IPS DF 4.7 (cell line): ENCODE results near the gene TTYH1.
A peak's percentile ranks its signal among the peaks of the same experiment; 100 is the strongest.
"Not testable (repeated sequence)": the region's sequence is repeated elsewhere in the genome, so short reads cannot be mapped to it uniquely, and the experiment has no call there.

Experiments used
- DNase-seq: peaks from one replicate; pipeline ENCODE4 v3.0.0-alpha.2; 2013; ENCODE audit warnings: low spot score; ENCODE audit errors: extremely low read depth

Gene TTYH1

DNA sequence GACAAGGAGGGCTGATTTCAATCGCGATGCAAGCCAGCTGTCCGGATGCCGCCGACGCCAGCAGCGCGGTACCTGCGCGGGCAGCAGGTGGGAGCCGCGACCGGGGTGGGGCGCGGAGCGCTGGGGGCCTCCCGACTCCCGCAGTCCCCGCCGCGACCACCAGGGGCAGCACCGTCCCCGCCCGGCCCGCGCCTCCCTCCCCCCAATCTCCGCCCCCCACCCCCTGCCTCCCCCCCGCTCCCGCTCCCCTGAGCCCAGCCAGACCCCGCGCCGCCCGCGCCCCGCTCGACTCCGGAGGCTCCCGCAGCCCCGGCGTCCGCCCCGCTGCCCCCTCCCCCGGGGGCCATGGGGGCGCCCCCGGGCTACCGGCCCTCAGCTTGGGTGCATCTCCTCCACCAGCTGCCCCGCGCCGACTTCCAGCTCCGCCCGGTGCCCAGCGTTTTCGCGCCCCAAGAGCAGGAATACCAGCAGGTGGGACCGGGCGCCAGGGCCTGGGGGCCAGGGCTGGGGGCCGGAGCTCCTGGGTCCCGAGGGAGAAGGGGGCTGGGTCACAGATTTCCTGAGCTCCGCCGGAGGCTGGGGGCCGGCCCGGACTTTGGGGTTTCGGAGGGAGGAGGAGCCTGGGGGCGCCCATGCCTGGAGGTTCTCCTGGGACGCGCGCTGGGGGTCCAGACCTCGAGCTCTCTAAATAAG is at the start of gene TTYH1:
Gene TTYH1, plus strand, starts transcription at position 257 of the 693 bp plus-strand sequence. Its CDS starts 89 bp downstream, at position 346.
- DNase-seq = no peak

DNA sequence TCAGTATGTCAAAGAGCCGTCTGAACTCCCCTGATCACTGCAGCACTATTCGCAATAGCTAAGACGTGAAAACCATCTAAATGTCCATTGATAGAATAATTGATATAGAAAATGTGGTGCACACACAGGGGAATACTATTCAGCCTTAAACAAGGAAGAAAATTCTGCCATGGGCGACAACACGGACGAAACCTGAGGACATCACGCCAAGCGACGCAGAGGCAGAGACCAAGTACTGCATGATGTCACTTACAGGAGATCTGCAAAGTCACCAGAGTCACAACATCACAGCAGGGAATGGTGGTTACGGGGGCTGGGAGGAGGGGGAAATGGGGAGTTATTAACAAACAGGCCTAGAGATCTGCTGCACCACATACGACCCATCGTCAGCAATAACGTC is 49.5 kb upstream of the TTYH1 start:
- DNase-seq = not testable (repeated sequence)

DNA sequence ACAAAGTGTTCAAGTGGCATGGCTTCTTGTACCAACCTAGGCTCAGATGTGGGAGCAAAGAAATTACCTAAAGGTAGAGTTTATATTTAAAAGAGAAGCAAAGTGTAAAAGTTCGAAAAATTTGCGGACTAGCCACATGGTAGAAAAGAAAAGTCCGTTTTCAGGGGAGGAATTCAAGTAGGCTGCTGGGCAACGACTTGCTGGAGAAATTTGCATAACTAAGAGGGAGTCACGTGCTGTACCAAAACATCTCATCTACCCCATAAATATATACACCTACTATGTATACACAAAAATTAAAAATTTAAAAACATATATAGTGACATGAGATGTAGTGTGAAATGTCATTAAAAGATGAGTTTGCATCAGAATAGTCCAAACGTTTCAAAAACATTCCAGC is 48.5 kb upstream of the TTYH1 start:
- no peak for DNase-seq

DNA sequence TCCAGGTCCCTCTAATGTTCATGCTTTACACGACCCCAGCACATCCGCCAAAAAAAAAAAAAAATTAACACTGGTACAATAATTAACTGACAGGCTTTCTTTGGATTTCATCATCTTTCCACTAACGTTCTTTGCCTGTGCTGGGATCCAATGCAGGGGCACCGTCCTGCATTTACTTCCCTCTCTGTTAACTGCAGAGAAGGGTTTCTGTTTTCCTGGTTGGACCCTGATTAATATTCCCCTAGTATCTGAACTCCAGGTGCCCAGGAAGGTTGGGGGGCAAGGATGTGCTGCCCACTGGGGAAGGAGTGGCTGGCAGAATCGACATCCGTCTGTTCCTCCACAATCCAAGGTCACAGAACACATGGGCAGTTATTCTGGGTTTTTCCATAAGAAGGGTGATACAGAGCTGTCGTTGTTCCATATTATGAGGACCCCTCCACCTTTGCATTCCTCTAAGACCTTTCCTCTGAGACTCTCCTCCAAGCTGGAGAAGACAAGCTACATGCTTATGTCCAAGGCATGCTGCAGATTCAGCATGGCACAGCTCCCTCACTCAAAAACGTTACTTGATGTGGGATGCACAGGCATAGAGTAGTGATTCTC is 46.1 kb upstream of the TTYH1 start:
- DNase-seq = no peak

DNA sequence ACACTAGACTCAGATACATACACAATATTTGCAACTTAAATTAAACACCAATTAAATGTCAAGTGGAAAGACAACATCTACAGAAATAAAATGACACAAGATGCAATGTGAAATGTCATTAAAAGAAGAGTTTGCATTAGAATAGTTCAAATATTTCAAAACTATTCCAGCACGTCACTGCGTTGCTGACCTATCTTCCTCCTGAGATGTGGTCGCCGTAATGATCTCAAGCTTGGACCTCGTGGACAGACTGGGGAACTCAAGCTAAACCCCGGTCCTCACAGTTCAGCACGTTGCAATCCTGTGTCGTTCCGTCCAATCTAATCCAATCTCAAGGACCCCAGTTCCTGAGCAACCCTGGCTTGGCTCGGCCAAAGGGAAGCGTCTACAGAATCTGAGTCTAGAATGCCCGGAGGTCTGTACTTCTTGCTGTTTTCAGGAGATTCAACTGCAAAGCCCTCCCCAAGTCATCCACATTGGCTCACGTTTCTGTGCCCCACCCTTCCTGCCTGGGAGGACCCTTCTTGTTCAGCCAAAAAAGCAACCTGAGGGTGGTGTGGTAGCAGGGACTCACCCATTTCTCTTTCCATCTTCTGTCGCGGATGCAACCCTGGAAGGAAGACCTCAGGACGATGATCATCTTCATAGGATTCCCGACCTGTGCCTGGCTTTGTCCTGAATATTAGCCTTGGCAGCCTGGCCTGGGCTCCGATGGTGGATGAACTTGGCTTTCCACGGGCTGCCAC is 45.4 kb upstream of the TTYH1 start:
- not testable (repeated sequence) for DNase-seq

DNA sequence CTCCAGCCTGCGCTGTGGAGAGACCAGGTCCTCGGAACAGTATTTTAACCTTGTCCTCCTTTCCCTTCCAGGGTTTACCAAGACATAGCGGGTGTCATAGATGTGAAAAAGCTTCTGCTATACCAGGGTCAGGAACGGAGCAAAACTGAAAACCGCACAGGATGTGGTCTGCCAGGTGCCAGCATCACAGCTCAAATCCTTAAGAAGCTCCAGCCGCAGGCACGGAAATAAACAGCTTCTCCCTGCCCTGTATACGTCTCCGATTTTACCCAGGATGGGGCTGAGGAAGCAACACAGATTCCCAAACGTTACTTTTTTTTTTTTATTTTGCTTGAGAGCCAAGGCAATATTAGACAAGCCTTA is 44.8 kb upstream of the TTYH1 start:
- not testable (repeated sequence) for DNase-seq

DNA sequence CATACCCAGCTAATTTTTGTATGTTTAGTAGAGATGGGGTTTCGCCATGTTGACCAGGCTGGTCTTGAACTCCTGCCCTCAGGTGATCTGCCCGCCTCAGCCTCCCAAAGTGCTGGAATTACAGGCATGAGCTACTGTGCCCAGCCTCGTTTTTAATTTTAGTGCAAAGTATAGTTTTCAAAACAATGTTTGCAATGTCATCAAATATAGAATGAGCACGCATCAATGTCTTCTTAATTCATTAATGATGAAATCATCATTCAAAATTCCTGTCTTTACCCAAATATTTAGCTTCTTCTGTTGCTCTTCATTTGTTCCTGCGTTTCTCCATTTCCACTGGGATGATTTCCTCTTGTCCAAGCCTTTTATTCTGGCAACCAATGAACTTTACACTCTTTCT is 43.8 kb upstream of the TTYH1 start:
- not testable (repeated sequence) for DNase-seq

DNA sequence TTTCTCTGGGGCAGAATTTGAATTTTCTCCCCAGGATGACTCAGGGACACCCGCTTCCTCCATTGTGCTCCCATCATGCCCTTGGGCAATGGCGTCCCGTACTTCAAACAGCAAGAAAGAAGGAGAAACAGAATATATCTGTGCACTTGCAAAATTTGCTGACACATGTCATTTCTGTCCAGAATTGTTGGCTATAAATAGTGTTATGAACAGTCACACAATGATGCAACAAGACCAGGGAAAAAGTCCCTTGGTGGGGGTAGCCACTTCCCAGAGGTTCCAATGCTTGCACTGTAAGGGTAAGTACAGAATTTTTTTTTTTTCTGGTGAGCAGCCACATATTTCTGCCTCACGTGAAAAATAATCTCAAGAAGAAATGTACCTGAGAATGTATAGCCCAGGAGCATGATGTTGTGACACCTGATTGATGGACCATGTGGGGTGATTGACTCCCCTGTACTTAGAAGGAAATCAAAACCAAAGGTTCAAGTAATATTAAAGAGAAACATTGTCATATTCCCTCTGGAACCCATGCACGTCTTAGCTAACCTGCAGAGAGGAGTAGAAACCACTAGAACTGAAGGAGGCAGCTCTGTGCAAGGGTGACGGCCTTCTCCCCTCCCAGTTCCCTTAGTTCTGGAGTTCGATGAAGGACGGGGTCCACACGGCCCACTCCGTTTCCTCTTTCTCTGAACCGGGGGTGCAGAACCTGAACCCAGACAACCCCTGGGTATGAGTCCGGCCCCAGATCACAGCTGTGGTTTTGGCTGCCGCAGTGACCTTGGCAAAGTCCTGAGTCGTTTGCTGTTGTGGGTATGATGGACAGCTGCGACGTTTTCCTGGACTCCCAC is 41.3 kb upstream of the TTYH1 start:
- no peak for DNase-seq

DNA sequence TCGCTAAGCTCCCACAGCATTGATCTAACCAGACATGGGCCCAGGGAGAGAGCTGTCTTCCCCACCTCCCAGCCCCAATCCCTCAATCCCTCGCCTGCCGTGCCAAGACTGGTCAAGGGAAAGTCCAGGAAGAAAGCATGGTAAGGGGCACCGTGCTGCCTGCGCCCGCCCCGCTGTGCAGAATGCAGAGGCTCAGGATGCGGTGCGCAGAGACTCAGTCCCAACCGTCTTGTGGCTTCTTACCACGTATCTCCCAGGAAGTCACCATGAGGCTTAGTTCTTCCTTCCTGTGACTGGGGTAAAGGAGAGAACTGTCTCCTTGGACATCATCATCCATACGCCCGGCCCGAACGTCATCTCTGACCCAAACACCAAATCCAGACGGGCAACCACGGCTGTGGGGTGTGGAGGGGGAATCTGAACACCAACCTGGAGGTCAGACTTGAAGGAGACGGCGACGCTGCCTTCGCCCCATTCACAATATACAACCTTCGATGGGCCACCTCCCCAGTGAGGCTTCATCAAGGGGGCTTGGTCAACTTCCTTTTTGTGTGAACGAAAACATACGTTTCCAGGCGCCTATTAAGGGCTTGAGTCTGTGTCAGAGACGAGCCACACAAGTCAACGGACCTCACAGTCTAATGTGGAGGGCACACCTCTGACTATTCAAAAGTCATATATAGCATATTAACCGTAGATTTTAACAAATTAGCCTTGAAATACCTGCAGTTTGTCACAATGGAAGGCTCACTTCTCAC is 39.9 kb upstream of the TTYH1 start:
- DNase-seq = not testable (repeated sequence)

DNA sequence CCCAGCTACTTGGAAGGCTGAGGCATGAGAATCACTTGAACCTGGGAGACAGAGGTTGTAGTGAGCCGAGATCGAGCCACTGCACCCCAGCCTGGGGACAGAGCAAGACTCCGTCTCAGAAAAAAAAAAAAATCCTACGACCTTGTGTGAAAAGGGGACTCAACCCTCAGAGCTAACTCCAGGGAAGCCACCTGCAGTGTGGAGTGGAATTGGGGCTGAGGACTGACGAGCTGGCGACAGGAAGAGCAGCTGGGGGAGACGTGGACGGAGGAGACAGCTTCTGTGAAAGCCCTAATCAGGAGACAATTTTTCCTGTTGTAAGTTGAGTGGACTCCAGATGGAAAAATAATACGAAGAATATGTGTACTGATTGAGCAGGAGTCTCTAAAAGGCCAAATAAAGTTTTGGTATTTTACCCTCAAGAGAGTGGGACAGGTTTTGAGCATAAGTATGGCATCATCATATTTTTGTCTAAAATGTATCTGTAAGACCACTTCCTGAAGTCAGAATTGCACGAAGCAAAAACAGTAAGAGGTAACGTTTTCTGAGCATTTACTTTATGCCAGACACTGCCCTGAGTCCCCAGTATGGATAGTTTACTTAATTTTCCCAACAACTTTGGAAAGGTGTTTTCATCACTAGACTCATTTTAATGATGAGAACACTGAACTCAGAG is 38.5 kb upstream of the TTYH1 start:
- no peak for DNase-seq

DNA sequence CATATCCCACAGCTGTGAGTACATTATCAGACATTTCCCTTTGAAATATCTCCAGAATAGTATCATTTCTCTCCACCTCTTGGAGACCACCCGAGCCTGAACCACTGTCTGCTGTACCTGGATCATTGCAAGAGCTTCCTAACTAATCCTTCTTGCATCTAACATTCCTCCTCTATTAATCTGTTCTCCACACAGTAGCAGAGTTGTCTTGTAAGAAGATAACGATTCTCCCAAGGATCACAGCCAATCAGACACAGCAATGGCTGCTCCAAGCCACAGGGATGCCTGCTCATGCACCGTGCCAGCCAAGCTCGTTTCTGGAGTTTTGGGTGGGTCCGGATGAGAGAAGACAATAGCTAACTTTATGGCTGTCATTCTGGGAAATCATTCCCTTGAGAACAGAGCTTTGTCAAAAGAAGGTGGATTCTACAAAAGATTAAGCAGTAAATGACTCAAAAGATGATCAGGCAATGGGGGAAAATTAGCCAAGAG is 36.0 kb upstream of the TTYH1 start:
- no peak for DNase-seq

DNA sequence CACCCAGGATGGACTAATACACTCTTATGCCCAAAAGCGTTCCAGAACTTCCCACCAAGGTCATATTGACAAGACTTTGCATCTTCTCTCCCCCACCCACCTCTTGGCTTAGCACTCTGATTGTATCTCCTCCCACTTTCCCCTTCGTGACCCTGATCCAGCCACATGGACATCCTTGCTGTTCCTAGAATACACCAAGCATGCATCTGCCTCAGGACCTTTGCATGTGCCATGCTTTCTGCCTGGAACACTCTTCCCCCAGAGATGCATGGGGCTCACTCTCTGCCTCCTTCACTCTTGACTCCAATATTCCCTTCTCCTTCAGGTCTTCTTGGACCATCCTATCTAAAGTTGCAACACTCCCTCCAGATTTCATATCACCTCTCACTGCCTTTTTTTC is 34.4 kb upstream of the TTYH1 start:
- DNase-seq = no peak

DNA sequence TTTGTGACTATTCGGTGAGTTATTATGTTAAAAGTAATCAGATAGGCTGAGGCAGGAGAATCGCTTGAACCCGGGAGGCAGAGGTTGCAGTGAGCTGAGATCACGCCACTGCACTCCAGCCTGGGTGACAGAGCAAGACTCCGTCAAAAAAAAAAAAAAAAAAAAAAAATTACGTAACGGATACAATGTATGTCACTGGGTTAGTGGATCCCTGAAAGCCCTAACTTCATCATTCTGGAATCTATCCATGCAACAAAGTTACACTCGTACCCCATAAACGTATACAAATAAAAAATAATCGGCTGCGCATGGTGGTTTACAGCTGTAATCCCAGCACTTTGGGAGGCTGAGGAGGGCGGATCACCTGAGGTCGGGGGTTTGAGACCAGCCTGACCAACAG is 33.2 kb upstream of the TTYH1 start:
- DNase-seq = not testable (repeated sequence)

DNA sequence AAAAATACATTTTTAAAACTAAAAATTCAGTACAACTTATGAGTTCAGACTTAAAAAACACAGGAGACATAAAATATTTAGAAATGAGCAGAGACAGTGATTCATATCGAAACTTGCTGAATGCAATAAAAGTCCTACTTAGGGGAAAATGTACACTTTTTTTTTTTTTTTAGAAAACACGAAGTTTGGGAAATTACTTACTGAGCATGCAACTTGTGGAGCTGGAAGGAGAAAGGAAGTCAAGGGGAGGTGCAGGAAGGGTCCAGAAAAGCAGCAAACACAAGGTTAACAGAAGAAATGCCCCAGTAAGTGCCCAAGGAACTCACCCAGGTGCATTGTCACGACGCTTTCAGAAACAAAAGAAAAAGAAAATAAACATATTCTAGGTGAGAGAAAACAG is 31.9 kb upstream of the TTYH1 start:
- DNase-seq = no peak

DNA sequence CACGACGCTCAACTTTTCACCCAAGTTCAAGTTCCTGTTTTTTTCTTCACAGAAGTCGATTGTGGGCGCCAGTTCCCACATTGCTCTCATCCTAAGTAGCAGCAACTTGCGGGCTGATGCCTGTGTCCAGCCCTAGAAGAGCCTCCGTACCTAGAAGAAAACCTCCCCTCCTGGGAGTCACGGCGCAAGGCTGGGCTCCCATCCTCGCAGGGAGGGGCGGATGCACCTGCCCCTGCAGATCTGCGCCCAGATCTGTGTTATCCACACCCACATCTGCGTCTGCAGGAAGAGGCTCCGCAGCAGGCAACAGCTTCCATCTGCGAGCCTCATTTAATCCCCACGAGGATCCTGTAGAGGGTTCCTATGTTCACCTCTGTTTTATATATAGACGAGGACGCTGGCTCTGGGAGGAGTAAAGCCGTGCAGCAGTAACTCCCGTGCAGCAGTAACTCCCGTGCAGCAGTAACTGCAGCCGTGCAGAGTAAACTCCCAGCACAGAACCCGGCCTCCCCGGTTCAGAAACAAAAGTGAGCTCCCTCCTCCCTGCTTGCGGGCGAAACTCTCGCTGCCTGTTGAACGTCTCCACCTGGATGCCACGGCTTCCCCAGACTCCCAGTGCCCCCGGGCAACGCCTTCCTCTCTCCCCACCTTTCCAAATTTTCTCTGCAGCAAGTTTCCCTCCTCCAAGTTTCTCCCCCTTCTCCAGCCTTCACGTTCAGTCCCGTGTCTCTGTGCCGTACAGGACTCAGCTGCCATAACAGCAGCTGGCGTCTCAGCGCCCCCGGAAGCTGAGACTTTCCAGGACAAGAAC is 27.1 kb upstream of the TTYH1 start:
- DNase-seq = no peak

DNA sequence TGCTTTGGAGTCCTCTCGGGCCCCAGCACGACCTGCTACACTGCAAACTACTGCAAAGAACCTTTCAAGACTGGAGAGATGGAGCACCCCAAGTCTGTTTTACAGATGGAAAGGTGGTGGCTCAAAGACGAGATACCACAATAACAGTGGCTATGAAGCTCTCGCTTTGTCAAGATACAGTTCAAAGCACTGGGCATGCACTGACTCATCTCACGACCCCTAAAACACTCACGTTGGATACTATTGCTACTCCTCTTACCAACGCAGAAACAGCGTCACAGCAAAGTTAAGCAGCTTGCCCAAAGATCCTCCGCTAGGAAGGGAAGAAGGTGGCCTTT is 26.5 kb upstream of the TTYH1 start:
- no peak for DNase-seq

DNA sequence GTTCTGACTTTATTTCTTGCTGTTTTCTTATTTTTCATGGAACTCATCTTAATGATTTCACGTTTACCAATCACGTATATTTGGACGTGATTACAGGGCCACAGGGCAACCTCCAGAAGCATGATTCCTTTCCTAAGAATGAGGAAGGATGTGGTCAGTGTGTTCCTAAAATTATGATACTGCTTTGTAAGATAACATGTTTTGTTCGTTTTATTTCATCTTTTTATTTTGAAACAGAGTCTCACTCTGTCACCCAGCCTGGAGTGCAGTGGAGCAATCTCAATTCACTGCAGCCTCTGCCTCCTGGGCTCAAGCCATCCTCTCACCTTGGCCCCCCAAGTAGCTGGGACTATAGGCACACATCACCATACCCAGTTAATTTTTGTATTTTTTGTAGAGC is 25.7 kb upstream of the TTYH1 start:
- no peak for DNase-seq

DNA sequence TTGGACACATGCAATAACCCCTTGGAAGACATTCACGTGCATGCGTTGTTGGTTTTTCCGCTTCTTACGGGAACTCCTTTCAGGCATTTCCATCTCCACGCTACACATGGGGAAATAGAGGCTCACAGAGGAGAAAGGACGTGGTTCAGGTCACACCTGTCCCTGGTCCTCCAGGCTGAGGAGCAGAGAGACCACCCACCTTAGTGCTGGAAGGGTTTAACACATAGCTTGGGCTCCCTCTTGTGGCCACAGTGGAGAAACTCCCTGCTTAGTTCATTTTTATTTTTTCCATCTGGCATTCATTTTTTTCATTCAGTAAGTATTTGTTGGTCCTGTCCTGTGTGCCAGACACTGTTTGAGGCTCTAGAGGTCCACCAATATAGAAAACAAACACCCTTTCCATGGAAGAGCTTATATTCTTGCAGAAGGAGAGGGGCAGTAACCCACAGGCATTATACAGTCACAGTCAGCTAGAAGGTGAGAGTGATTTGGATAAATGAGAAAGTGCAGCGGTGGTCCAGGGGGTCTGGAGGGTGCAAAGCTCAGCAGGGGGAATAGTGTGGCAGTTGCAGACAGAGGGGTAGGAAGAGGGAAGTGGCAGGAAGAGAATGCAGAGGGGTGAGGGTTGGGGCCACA is 24.2 kb upstream of the TTYH1 start:
- DNase-seq = peak; percentile 80

DNA sequence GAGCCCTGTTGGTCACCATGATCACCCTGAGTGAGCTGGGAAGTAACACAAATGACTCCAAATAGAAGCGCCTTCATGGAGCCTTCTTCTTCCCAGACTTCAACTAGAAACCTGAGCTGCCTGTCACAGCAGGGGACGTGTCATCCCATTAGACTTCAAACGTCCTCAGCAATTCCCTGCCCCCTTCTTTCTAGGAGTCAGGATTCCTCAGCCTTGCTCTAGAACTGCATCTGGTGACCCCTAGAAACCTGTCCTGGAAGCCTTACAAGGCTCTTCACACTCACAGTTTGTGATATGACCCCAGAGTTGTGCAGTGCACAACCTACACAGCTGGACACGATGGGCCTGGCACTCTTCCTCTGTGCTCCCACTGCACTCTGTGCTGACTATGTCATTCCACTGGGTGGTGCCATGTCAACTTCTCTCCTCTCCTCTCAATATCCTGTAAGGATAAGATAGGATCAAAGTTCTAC is 23.6 kb upstream of the TTYH1 start:
- DNase-seq = no peak
